NCI-H526 treated with DMSO at 0.1 percent for 48 hours (cell line): ENCODE measurements around the gene DOCK9.

ENCODE experiments used
- DNase-seq: peaks from one replicate; lab custom pipeline; 2025; lab: John Stamatoyannopoulos, UW

The DOCK9 gene

DNA sequence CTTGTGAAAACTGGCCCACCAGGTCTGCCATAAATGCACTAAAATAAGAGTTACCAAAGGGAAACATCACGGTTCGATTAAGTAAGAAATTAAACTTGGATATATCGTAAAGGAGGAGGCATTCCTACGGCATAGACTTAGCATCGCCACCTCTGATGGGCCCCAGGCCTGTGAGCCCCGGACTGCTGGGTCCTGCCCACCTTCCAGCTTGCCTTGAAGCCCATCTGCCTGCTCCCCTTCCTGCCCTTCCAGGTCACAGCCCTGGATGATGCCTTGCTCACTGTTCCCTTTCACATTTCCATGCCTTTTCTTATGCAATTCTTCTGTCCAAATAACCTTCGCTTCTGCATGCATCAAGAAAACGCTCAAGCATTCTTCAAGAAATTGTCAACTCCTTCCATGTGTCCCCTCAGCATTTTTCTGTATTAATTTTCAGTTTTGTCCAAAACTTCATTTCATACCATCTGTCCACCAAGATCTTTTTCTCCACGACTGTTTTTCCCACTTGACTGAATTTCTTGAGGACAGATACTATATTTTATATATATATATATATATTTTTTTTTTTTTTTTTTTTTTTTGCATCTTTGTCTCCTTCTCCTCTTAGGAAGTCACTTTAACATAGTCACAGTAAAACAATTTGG, 91.2 kb downstream of the DOCK9 start:
- no peak for DNase-seq

DNA sequence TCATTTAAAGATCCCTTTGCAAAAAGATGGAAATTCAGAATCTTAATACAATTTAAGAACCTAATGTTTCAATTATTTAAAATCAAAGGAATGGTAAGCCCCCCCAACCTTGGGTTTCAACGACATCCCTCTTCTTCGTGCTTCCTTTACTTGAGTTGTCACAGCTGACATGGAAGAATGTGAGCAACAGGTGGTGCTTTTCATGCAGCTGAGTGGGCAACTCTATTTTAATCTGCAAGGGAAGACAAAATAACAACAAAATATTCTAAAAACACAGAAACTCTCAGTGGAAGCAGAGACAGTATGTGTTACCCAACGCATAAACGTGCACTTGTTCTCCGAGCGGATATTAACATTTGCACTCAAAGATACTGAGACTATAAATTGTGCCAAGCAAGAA, 92.3 kb downstream of the DOCK9 start:
- DNase-seq = no peak

DNA sequence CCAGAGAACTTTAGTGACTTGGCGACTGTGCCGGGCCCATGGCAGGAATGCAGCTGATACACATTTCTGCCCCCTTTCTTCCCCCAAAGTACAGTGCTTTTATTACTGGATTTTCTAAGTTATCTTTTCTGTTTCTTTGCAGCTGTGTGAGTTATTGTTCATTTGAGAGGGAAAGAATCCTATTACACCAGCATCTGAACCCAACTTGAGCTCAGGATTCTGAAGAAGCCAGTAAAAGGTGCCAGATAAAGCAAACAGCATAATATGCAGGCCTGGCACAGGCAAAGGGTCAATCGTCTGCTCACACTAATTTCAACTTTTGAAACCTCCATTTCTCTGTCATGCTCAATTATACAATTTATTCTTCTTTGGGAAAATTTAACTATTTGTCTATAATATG, 93.9 kb downstream of the DOCK9 start:
- no peak for DNase-seq

DNA sequence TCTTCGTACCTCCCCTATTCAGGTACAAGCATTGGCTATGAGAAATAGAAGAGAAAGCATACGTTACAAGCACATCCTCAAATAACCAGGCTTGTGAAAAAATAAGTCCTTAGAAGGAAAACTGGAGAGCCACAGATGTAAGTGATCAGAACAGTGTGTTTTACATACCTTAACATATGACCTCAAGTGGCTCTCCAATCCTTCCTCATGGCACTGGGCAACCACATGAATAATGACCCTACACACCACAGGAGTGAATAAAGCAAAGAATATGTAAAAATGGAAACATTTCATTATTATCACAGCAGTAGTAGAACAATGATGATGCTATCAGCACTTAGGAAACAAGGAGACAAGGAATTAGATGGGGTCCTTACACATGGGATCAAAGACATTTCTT, 96.5 kb downstream of the DOCK9 start:
- DNase-seq = no peak

DNA sequence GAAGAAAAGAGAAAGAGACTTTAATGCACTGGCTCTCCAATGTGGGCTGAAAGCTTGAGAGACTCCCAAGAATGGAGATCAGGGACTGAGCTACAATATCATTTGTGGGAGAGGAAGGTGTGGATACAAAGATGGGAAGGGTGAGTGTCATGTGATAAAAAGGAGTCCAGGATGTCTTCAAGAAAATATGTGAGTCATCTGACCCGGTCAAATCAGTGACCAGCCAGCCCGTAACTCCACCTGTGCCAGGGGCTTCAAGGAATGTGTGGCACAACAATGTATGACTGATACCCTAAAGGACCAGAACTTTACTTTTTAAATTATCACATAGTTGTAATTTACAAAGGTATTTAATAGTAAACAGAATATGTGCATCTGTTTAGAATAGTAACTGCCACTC, 97.2 kb downstream of the DOCK9 start:
- no peak for DNase-seq

DNA sequence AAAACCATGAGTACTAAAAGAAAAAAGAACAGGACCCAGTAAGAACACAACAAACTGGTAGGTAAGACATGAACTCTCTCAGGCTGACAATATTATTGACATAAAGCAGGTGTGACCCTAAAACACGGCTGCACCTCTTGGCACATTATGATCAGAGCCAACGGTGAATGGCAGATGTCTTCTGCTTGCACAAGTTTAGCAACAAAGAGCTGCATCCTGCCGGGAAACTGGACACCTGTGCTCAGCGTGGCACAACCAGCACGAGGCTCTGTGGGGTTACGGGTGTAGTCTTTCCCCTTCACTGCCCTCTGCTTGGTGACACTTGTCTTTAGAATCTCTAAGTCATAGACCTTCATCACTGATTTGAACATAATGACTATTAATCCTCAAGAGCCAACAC, 97.9 kb downstream of the DOCK9 start:
- DNase-seq = no peak

DNA sequence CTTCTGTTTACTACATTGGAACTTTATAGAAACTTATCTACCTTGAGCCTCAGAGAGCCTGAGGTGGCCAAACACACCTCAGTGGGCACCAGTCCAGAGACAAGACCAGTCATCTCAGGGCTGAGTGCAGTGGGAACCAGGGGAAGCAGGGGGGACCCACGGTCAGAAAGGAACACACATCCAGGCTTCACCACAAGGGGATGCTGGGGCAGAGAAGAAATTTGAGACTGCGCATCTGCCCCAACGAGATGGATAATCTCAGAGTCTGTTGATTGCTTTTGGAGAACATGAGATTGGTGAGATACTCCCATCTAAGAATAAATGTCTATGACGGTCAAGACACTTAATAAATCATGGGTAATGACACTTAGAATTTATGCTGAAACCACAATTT, 98.7 kb downstream of the DOCK9 start:
- DNase-seq = no peak

DNA sequence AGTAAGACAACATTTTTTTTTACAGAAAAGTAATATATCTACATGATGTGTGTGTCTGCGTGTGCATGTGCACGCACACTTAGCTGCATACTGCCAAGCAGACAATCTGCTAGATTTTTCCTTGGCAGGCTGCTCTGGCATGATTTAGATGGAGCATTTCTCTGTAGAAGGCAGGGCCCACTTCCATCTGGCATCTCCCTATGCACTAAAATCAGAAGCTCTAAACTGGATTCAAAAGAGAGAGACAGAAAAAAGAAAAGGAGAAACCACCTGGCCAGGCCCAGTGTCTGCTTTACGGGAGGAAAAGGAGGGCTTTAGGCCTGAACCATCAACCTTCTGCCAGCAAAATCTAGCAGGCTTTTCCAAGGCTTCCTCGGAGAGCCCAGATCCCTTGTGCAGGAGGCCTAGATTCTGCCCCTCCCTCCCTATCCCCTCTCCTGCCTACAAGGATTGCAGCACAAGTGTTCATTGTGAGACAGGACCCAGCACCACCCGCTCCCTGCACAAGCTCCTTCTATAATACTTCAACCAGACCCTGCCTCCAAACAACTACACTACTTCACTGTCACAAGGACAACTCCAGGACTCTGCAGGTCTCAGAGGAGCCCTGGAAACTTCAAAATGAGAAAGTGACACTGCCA, 99.3 kb downstream of the DOCK9 start:
- DNase-seq = no peak

DNA sequence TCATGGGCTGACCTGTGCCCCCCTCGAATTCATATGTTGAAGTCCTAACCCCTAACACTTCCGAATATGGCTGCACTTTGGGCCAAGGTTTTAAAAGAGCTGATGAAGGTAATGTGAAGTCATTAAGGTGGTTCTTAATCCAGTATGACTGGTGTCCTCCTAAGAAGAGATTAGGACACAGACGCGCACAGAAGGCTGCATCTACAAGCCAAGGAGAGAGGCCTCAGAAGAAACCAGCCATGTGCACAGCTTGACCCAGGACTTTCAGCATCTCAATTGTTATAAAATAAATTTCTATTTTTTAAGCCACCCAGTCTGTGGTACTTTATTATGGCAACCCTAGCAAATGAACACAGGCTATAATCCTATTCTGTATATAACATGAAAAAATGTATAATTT, 99.9 kb downstream of the DOCK9 start:
- DNase-seq = no peak

DNA sequence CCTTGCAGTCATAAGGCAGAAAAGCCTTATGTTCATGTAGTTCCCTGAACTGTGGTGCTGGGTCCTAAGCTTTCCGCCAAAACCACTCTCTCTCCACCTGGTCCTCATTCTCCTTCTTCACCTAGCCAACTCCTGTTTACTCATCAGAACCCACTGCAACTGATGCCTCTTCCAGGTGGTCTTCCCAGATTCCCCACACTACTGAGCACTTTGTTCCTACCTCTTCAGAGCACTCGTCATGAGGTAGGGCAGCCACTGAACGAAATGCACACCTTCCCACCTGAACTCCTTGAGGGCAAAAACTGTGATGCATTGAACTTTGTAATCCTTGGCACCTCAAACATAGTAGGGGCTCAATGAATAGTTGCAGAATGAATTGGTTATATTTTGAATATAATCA, 100.4 kb downstream of the DOCK9 start:
- no peak for DNase-seq

DNA sequence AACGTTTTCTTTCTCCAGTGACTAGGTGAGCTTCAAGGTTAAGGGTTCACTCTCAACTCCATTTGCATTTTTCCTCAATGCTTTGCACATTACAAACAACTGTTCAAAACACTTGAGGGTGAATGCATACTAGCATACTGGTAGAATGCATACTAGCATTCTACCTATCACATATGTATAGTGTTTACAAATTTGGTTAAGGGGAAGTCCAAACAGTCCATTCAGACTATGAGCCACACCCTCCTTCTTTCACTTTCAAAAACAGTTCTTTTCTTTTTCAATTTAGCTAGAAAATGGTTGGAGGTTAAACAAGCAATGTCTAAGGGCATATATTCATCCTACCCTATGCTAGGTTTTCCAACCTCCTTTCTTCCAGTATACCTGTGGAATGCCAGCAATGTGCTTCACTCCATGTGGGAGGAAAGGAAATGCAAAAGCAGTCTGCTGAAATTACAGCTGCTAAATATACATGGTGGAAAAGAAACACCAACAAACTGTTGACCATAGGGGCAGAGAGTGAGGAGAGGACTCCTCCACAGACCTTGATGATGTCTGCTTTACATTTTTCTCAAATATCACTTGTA, 102.6 kb downstream of the DOCK9 start:
- DNase-seq = no peak

DNA sequence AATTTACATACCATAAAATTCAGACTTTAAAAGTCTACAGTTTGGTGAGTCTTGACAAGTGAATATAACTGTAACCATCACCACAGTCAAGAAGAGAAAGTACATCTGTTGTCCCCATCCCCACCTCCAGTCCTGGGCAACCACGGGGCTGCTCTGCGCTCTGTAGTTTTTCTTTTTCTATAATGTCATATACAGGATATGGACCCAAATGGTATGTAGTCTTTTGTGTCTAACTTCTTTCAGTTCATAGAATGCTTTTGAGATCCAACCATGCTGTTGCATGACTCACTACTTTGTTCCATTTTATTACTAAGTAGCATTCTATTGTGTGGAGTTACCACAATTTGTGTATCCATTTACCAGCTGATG, 103.9 kb downstream of the DOCK9 start:
- DNase-seq = no peak

DNA sequence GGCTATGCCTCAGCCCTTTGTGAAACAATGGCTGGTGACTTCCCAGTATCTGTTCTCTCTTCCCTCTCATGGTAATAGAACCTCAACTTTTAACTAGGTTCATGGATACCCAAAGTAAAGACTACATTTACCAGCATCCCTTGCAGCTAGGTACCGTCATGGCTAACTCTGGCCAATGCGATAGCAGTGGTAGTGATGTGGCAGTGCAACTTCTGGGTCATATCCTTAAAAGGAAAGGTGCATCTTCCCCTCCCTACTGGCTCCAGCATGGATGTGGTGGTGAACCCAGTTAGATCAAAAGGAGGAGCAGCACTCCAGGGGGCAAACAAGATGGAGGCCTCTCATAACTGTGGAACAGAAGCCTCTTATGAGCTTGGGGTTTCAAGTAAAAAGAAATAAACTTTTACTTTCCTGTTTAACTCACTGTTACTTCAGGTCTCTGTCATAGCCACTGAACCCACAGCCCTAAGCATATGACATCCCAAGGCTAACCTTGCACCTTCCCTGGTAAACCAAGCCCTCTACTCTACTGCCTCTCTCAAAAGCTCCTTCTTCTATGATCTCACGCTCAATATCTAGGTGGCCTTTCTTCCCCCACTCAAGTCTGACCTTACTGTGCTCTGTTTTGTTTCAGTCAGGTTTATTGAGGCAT, 104.4 kb downstream of the DOCK9 start:
- no peak for DNase-seq

DNA sequence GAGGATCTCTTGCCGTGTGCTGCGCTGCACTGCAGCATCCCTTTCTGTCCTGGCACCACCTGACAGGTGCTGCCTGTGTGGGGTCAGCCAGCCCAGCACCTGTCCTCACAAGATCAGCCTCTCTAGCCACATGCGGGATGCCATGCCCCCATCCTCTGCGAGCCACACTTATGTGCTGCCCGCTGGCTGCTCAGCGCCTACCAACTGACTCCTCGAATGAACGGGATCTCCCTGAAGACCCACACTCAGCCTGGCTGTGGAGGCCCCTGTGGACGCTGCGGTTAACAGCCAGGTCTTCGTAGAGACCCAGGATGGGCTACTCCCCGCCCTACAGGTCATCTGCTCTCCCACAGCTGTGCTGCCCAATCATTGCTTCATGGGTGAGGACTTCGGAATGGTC, 106.1 kb downstream of the DOCK9 start:
- no peak for DNase-seq

DNA sequence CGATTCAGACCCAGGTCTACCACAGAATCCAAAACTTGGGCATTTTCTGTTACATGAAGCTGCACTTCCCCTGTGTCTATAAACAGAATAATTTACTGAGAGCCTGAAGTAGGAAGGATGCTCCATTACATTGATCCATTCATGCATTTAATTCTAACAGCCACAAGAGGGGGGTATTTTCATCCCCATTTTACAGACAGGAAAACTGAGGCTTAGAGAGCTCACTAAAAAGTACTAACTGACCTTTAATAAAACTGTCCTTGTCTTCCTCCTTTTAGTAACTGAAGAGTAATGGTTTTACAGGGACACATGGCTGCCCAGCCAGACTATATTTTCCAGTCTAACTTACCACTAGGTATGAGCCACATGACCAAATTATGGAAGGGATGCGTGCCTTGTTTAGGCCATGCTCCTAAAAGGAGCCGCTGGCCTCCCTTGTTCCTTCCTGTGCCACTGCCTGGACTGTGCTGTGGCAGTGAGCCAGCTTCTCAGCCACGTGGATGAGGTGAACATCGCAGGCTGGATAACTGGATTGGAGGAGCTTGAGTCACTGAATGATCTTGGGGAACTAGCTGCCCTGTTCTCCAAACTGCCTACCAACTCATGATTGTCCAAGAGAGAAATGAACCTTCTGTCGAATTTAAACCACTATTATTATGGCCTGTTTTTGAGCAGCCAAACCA, 108.3 kb downstream of the DOCK9 start:
- DNase-seq = no peak

DNA sequence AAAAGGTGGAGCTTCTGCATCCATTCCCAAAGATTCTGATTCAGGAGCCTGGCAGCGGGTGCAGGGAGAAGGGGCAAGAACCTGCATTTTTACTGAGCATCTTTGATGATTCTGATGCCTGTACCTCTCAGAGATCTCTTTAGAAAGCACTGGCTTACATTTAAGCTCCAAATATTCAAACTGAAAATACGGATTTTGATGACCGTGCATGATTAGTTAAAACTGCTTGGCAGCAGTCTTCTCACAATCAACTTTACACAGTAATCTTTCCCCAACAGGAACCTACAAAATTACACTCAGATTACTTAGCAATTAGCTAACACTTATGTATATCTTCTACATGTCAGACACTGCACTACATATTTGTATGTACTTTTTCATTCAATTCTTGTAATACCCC, 108.9 kb downstream of the DOCK9 start:
- no peak for DNase-seq

DNA sequence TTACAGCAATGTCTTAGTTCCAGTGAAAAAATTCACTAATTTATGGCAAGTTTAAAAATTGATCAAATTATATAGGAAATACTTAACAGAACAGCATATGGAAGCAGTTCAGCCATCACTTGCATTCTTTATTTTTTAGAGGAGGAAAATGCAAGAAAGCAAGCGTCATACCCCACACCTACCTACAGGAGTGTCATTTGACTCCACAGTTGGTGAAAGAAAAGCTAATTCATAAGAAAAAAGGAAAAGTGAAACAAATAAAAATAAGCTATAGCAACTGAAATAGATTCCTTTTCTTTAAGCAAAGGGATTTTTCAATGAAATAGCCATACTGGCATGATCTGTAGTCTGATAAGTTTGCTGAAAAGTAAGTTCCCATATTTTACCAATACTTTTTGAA, 111.0 kb downstream of the DOCK9 start:
- no peak for DNase-seq

DNA sequence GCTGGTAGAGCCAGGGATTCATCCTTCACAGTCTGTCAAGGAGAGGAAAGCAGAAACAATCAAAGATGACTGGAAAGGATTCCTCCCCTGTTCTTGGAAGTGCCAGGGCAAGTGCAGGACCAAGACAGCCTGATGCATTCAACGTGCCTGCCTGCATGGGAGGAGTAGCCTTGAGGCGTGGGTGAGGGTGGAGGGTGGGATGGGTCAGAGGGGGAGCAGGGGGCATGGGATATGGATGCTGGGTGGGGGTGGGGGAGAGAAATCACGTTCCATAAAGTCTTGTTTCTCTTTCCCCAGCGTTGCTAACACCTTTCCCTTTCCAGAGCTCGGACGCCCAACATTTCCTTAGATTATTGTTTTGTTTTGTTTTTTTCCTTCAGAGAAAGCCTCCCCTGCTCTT, 117.4 kb downstream of the DOCK9 start:
- no peak for DNase-seq

DNA sequence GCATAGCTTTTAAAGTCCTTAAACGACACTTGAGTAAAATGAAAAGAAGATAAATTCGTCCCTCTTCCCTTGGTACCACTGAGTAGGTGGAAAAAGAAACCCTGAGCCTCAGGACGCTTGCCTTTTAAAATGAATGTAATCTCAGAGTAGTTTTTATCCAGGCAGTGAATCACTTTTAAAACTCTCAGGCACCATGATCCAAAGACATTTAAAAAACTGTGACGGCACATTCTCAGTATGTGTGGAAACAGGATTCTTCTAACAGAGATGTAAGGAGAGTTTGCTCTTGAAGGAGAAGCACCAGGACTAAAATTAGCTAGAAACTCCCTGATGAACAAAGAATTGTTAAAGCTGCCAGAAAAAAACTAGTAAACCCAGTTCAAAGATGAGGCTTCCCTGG, 119.7 kb downstream of the DOCK9 start:
- no peak for DNase-seq

DNA sequence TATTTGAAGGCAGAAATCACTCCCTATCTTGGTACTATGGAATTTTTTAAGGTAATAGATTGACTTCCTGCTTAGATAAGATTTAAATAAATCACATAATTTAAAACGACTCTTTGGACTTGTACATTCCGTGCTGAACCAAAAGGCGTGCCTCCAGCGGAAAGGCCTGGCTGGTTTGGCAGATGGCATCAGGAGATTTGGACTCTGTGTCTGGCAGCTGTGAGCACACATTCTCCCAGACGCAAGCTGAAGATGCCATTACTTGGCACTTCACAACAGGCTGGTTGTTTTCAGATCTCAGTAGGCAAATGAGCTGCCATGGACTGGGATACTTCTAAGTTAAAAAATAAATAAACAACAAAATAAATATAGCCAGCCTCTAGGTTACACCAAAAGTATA, 120.9 kb downstream of the DOCK9 start:
- no peak for DNase-seq

DNA sequence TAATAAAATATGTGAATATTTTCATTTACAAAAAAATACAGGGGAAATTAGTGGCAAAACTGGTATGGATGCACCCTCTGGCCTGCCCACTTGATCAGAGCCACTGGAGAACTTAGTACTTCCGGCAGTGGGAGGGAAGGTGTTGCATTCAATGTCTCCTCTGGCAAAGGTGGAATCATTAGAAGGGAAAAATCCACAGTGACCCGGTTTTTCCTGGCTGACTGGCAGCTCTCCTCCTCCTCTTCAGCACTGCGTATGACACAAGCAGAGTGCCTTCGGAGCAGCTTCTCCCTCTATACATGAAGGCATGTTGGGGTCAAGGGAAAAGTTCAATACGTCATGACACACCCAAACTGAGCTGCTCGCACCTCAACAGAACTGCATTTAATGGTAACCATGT, 123.4 kb downstream of the DOCK9 start:
- DNase-seq = no peak

DNA sequence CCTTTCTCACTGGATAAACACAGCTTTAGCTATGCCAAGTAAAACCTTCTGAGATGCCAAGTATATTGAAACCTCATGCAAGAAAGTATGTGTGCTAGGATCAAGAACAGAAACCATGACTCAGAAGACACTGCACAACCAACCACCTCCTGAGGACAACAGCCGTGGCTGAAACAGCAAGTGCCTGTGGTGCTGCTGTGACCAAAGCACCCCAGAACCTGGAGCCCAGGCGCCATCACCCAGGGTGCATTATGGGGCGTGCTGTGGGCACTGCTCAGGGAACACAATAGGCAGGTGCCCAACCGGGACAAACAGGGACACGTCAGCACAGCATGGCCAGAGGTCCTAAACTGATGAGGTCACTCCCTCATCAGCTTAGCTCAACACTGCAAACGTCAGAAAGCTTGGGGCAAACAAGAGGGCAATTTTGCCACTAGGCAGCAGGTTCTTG, 124.1 kb downstream of the DOCK9 start:
- no peak for DNase-seq

DNA sequence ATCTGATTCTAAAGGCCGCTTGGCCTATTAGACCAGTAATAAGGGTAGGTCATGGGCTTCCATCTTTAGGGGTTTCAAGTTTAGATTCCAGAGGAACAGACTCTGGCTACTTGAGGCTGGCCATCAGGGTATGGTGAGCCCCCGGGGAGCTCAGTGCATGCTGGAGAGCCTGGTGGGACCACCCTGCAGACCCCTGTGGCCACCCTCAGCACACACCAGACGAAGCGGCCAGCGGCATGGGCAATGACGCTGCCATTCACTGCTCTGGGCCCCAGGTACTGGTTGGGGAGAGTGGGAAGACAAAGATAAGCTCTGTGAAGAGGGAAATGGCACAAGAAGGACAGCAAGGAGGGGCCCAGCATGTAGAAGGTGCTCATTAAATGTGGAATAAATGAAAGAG, 126.6 kb downstream of the DOCK9 start:
- DNase-seq = no peak
